B cell (primary cell): Measurements from ENCODE around the gene TBCD. TPM values are rescaled to one million over a fixed set of nuclear protein-coding genes. Genes with fewer than 3 reads are reported as not detected.
A peak's percentile ranks its signal among the peaks of the same experiment; 100 is the strongest.

Experiments
- ATAC-seq: fragments of 200-7000 bp; cut with Tn5 transposase; one replicate; pipeline ENCODE4 v1.10.0; 2021; ENCODE audit warnings: low read depth, mild to moderate bottlenecking, moderate number of reproducible peaks, moderate library complexity
- CTCF ChIA-PET: fragments of 350-600 bp; sonication (Branson Sonifier 250); formaldehyde crosslinking; loops from one replicate; lab custom pipeline; 2021; ENCODE audit warnings: antibody characterized with exemption, inconsistent platforms; lab: Charles Lee
- POLR2A ChIA-PET: fragments of 350-600 bp; sonication (Branson Sonifier 250); formaldehyde crosslinking; loops from one replicate; lab custom pipeline; 2021; ENCODE audit warnings: antibody characterized with exemption; lab: Charles Lee
- DNase-seq: peaks from one replicate; pipeline ENCODE4 v3.0.0; 2013
- H2AFZ ChIP-seq: 2 replicates; pipeline ENCODE4 v1.6.1; 2012; ENCODE audit warnings: mild to moderate bottlenecking, low read depth, low read length; ENCODE audit not compliant: insufficient read depth, poor library complexity, severe bottlenecking
- H3K27ac ChIP-seq, 2 donors: 1 replicate in 1 of 2; 2 replicates in 1 of 2; pipeline ENCODE4 v1.5.1; 2012 to 2013; ENCODE audit warnings: low read length in 2 of 2, mild to moderate bottlenecking in 2 of 2, moderate library complexity in 1 of 2
- H3K27me3 ChIP-seq, 4 experiments: fragments of 200-600 bp in 1 of 4; sonication (generic) in 1 of 4; replicated peaks in 1 of 4; 1 replicate in 2 of 4; 2 replicates in 2 of 4; pipeline versions ENCODE4 v1.6.1 to v1.7.0; 2013 to 2016; ENCODE audit warnings: low read length in 3 of 4, mild to moderate bottlenecking in 2 of 4, mixed read lengths in 1 of 4, moderate library complexity in 1 of 4; ENCODE audit not compliant: insufficient read depth in 4 of 4, control insufficient read depth in 3 of 4; ENCODE audit errors: control extremely low read depth in 1 of 4
- H3K36me3 ChIP-seq, 2 experiments: replicated peaks in 1 of 2; 1 replicate in 1 of 2; 2 replicates in 1 of 2; pipeline versions ENCODE4 v1.6.1 to v1.7.1; 2013; ENCODE audit warnings: low read length in 1 of 2; ENCODE audit not compliant: insufficient read depth in 2 of 2, control insufficient read depth in 1 of 2; ENCODE audit errors: control extremely low read depth in 1 of 2, extremely low read depth in 1 of 2
- H3K4me1 ChIP-seq, 2 donors: fragments of 200-600 bp in 1 of 2; sonication (generic) in 1 of 2; 1 replicate in 1 of 2; 2 replicates in 1 of 2; pipeline versions ENCODE4 v1.5.1 to v1.6.1; 2013 to 2017; ENCODE audit warnings: low read length in 2 of 2; ENCODE audit not compliant: control insufficient read depth in 2 of 2, insufficient read depth in 2 of 2
- H3K4me2 ChIP-seq: replicated peaks from 2 replicates; pipeline ENCODE3; 2012; ENCODE audit warnings: mild to moderate bottlenecking, low read depth, low read length; ENCODE audit not compliant: poor library complexity, severe bottlenecking
- H3K4me3 ChIP-seq, 5 experiments: fragments of 200-600 bp in 1 of 5; sonication (generic) in 1 of 5; 1 replicate in 3 of 5; 2 replicates in 2 of 5; pipeline versions ENCODE4 v1.5.1 to v1.7.0; 2011 to 2016; ENCODE audit warnings: low read length in 4 of 5, mild to moderate bottlenecking in 4 of 5, low read depth in 2 of 5, control low read depth in 1 of 5, moderate library complexity in 1 of 5; ENCODE audit not compliant: insufficient read depth in 1 of 5; ENCODE audit errors: control extremely low read depth in 1 of 5, extremely low read depth in 1 of 5
- H3K79me2 ChIP-seq: fragments of 200-600 bp; sonication (generic); one replicate; pipeline ENCODE4 v1.6.0; 2016; ENCODE audit warnings: low read length; ENCODE audit not compliant: control insufficient read depth, insufficient read depth
- H3K9ac ChIP-seq: fragments of 200-600 bp; sonication (generic); 2 replicates; pipeline ENCODE4 v1.6.1; 2017; ENCODE audit warnings: mild to moderate bottlenecking, low read length, moderate library complexity
- H3K9me3 ChIP-seq, 3 donors: one replicate each; pipeline versions ENCODE4 v1.6.1 to v1.7.1; 2013; ENCODE audit warnings: low read length in 2 of 3; ENCODE audit not compliant: control insufficient read depth in 2 of 3, insufficient read depth in 1 of 3; ENCODE audit errors: control extremely low read depth in 1 of 3
- H4K20me1 ChIP-seq: 2 replicates; pipeline ENCODE4 v1.6.0; 2012; ENCODE audit warnings: mild to moderate bottlenecking, low read length; ENCODE audit not compliant: insufficient read depth, control insufficient read depth, poor library complexity, severe bottlenecking
- H3K27ac Mint-ChIP-seq: one replicate; pipeline ENCODE4 v1.8.0; 2021; ENCODE audit warnings: mixed read lengths
- H3K27me3 Mint-ChIP-seq: one replicate; pipeline ENCODE4 v1.8.0; 2021; ENCODE audit warnings: mixed read lengths
- H3K4me1 Mint-ChIP-seq: one replicate; pipeline ENCODE4 v1.8.0; 2021; ENCODE audit warnings: mixed read lengths
- H3K4me3 Mint-ChIP-seq: one replicate; pipeline ENCODE4 v1.8.0; 2021; ENCODE audit warnings: mixed read lengths
- H3K9me3 Mint-ChIP-seq: one replicate; pipeline ENCODE4 v1.8.0; 2022; ENCODE audit warnings: mixed read lengths; ENCODE audit not compliant: insufficient read depth
- CTCF ChIP-seq: fragments of 200-600 bp; IDR thresholded peaks from one replicate; pipeline ENCODE4 v1.8.0; 2022; ENCODE audit warnings: antibody characterized with exemption, mild to moderate bottlenecking
- EZH2 ChIP-seq: IDR thresholded peaks from 2 replicates; pipeline ENCODE4 v1.6.1; 2012; ENCODE audit warnings: borderline replicate concordance, low read depth, mild to moderate bottlenecking, moderate library complexity, low read length; ENCODE audit not compliant: insufficient read depth, poor library complexity, severe bottlenecking
- WGBS: methylation state at CpG from one replicate; pipeline ENCODE4 v1.1.5; 2013; ENCODE audit warnings: missing lambda C conversion rate; ENCODE audit not compliant: insufficient coverage; 5-methylcytosine and 5-hydroxymethylcytosine counted together
- intact Hi-C: fragments of 100-400 bp; cut with micrococcal nuclease; formaldehyde crosslinking; loops from one replicate; pipeline ENCODE4 v1.10.0; 2022
- polyA plus RNA-seq: library from polyadenylated mRNA; depleted of rRNA; stranded (reverse); fragments of >200 nt; gene quantifications from 2 replicates; pipeline ENCODE4 v1.2.3, GENCODE V29; 2012
- total RNA-seq, 2 donors: library from RNA; stranded (reverse); fragments of 120-200 nt in 1 of 2; gene quantifications; 1 replicate in 1 of 2; 2 replicates in 1 of 2; pipeline versions ENCODE4 v1.2.3 to v1.2.4, GENCODE V29; 2013 to 2022

TBCD gene
- total and polyA plus RNA-seq, 2 donors (not counting 1 experiment from before 2014, with no cell fraction given) = 60.8 to 101 TPM

- 8% methylated on average over 28 of the region's 31 CpGs for WGBS
- peak overlapping the region in 3 of 5 experiments; percentile 18 to 30 (median 25) for H3K4me3 ChIP-seq
- H3K4me3 Mint-ChIP-seq = peak overlapping the region; percentile 82
- H3K79me2 ChIP-seq = peaks cover 44% of the 10 kb centered on the region
- TF ChIP-seq CTCF (peak; percentile 73), EZH2 (no peak)
- peak overlapping the region; percentile 73 for H3K4me2 ChIP-seq
- intact Hi-C loops = loop anchor here (1.0 to 2.0 kb wide), 6 partner anchors 11 to 210 kb away; no protein-coding TSS in a partner anchor
- peaks cover 4% of the 10 kb centered on the region for H3K27me3 Mint-ChIP-seq
- CTCF ChIA-PET = interaction anchor here (0.7 to 4.1 kb wide), 14 partner anchors 7 to 180 kb away, joined by 3 to 43 read pairs (median 6); no protein-coding TSS in a partner anchor
- H3K27me3 ChIP-seq = peaks cover 0 to 29% (median 0%) of the 10 kb centered on the region in 4 experiments
- ATAC-seq = peak; percentile 82
- H3K27ac Mint-ChIP-seq = peak overlapping the region; percentile 95
- POLR2A ChIA-PET = interaction anchor here (0.6 to 3.2 kb wide), 12 partner anchors 11 to 329 kb away, joined by 3 to 22 read pairs (median 4); no protein-coding TSS in a partner anchor
- peaks cover 0 to 7% of the 10 kb centered on the region in 2 experiments for H3K36me3 ChIP-seq
- no peaks in the 10 kb centered on the region for H3K9me3 Mint-ChIP-seq
- H3K27ac ChIP-seq = peak overlapping the region; percentile 78 to 79
- H3K4me1 Mint-ChIP-seq = peaks cover 56% of the 10 kb centered on the region
- H3K4me1 ChIP-seq = peaks cover 54 to 56% of the 10 kb centered on the region in 2 donors
- H4K20me1 ChIP-seq = peaks cover 60% of the 10 kb centered on the region
- H2AFZ ChIP-seq = no peak overlapping the region
- H3K9me3 ChIP-seq = peaks cover 0 to 14% (median 0%) of the 10 kb centered on the region in 3 donors
- H3K9ac ChIP-seq = peak overlapping the region; percentile 36
- peak; percentile 95 for DNase-seq
These were observed 119.4 kb downstream of the TBCD start for GRCh38 chr17:82871056-82871775.
